Pancreas (tissue), 10 donors: ENCODE data around the gene TRIOBP. TPM values are rescaled to one million over a fixed set of nuclear protein-coding genes. Genes with fewer than 3 reads are reported as not detected.

Experiments used
- ATAC-seq, 4 donors: fragments of 200-7000 bp; cut with Tn5 transposase; one replicate each; pipeline versions ENCODE4 v1.8.0 to v1.9.1; 2020; ENCODE audit warnings: mild to moderate bottlenecking in 4 of 4, moderate library complexity in 4 of 4
- DNase-seq, 6 donors: peaks; one replicate each; pipeline ENCODE4 v3.0.0-alpha.2; 2020
- FAIRE-seq: peaks from 2 replicates; lab custom pipeline; 2012; peaks lifted over from hg19 to GRCh38; lab: Jason Lieb, UNC
- H3K27ac ChIP-seq, 4 donors: fragments of 200-600 bp; sonication (generic); 1 replicate in 3 of 4; 2 replicates in 1 of 4; pipeline versions ENCODE4 v1.5.0 to v1.8.0; 2020
- H3K27me3 ChIP-seq, 4 donors: fragments of 200-600 bp; one replicate each; pipeline ENCODE4 v1.8.0; 2021
- H3K36me3 ChIP-seq, 3 donors: fragments of 200-600 bp; sonication (generic) in 1 of 3; one replicate each; pipeline versions ENCODE4 v1.5.0 to v1.8.0; 2020 to 2021
- H3K4me1 ChIP-seq, 3 donors: fragments of 200-600 bp; one replicate each; pipeline ENCODE4 v1.8.0; 2021
- H3K4me3 ChIP-seq, 4 donors: fragments of 200-600 bp; sonication (generic) in 2 of 4; one replicate each; pipeline versions ENCODE4 v1.5.0 to v1.8.0; 2020 to 2021
- H3K9me3 ChIP-seq, 4 donors: fragments of 200-600 bp; one replicate each; pipeline ENCODE4 v1.8.0; 2021
- WGBS, 2 donors: extraction: QIAGEN DNeasy Blood & Tissue Kit; methylation state at CpG; one replicate each; pipeline ENCODE4 v1.1.7; 2013; 5-methylcytosine and 5-hydroxymethylcytosine counted together
- intact Hi-C, 3 donors: fragments of 100-400 bp; cut with DNase I; formaldehyde crosslinking; loops; one replicate each; pipeline versions ENCODE4 v1.11.1 to v1.14.2; 2022
- polyA plus RNA-seq, 2 donors: library from polyadenylated mRNA; stranded (reverse); fragments of 200-250 nt; gene quantifications; one replicate each; pipeline ENCODE4 v1.2.3, GENCODE V29; 2013
- total RNA-seq, 6 donors: library from RNA; stranded (reverse); fragmentation: NEBNext Ultra II Directional in 4 of 6; extraction: Animal tissue kit (Norgen Biotek cat#: 25700) in 4 of 6; gene quantifications; one replicate each; pipeline versions ENCODE4 v1.2.1 to v1.2.4, GENCODE V29; 2021 to 2023
- TF ChIP-seq, protein P1 (sequence below), 4 donors: fragments of 200-600 bp; sonication (generic) in 3 of 4; IDR thresholded peaks; one replicate each; pipeline versions ENCODE4 v1.5.0 to v1.8.0; 2021; ENCODE audit warnings: antibody characterized with exemption in 4 of 4
- donor health status: healthy with polysubstance abuse.
- donor health status: DM: no; HTN: no; CAD: no; lungs with moderate emphysema.
- donor health status: DM: no; HTN: no; CAD: no.
- donor health status: control.
- donor health status: control.
- donor health status: Bipolar disorder and iron deficiency.
- donor health status: DM: yes; HTN: yes; CAD: no.
- donor health status: DM: no; HTN: no; CAD: no.
- donor health status: DM: no; HTN: no; CAD: no.
- donor health status: DM: yes; HTN: yes; CAD: no.

TRIOBP gene
- total and polyA plus RNA-seq, 8 donors, result 17.4 to 36.6 (median 24.1) TPM

DNA sequence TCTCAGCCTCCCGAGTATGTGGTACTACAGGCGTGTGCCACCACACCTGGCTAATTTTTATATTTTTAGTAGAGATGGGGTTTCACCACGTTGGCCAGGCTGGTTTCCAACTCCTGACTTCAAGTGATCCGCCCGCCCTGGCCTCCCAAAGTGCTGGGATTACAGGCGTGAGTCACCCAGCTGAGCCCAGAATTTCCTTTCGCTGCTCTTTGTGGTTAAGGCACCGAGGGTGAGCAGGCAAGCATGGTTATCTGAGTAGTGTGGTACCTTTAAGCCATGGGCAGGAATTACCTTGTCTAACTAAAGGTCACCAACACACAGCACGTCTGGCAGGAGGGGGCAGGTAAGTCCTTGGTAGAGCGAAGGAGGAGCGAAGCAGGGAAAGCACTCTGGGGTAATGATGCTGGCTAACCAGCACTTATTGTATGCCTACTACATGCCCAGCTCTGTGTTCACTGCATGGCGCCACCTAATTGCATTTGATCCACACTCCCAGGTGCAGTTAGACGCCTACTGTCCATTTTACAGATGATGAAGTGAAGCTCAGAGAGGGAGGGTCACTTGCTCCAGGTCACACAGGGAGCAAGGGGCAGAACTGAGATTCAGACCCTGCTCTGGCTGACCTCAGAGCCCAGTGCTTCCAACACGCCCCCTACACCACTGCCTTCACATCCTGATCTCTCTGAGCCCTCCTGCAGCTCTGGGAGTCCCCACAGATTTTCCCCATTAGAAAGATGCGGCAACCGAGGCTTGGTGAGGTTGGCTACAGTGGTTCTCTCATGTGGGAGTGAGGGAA is 45.7 kb downstream of the TRIOBP start:
- TF ChIP-seq, protein P1, sequence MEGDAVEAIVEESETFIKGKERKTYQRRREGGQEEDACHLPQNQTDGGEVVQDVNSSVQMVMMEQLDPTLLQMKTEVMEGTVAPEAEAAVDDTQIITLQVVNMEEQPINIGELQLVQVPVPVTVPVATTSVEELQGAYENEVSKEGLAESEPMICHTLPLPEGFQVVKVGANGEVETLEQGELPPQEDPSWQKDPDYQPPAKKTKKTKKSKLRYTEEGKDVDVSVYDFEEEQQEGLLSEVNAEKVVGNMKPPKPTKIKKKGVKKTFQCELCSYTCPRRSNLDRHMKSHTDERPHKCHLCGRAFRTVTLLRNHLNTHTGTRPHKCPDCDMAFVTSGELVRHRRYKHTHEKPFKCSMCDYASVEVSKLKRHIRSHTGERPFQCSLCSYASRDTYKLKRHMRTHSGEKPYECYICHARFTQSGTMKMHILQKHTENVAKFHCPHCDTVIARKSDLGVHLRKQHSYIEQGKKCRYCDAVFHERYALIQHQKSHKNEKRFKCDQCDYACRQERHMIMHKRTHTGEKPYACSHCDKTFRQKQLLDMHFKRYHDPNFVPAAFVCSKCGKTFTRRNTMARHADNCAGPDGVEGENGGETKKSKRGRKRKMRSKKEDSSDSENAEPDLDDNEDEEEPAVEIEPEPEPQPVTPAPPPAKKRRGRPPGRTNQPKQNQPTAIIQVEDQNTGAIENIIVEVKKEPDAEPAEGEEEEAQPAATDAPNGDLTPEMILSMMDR (IDR thresholded peaks at IDR 0.05), result no peak
- no peaks in the 10 kb centered on the region for H3K36me3 ChIP-seq
- WGBS, 2 donors, result 77 to 81% methylated on average over 16 of the region's 16 CpGs
- no peak for DNase-seq
- intact Hi-C loops, result no loop called here
- no peak for ATAC-seq
- peaks cover 3 to 10% (median 4%) of the 10 kb centered on the region in 3 donors for H3K4me1 ChIP-seq
- H3K27me3 ChIP-seq, result no peaks in the 10 kb centered on the region
- FAIRE-seq, result no peak
- no peak overlapping the region for H3K27ac ChIP-seq
- H3K9me3 ChIP-seq, result no peaks in the 10 kb centered on the region
- H3K4me3 ChIP-seq, result no peak overlapping the region

GRCh38 chr22:37744589-37744988 is 47.7 kb downstream of the TRIOBP start:
- Histone ChIP-seq H3K4me1 (peaks cover 9 to 29% (median 23%) of the 10 kb centered on the region in 3 donors), H3K9me3 (no peaks in the 10 kb centered on the region), H3K27ac (no peak overlapping the region), H3K27me3 (no peaks in the 10 kb centered on the region), H3K4me3 (no peak overlapping the region), H3K36me3 (no peaks in the 10 kb centered on the region)
- no peak for ATAC-seq
- no peak for FAIRE-seq
- intact Hi-C loops, result no loop called here
- TF ChIP-seq, protein P1 (IDR thresholded peaks at IDR 0.05), result no peak
- WGBS, 2 donors, result 75 to 77% methylated on average over 6 of the region's 6 CpGs
- DNase-seq, result no peak

GRCh38 chr22:37745548-37746365 is 48.9 kb downstream of the TRIOBP start:
- TF ChIP-seq, protein P1 (IDR thresholded peaks at IDR 0.05), result no peak
- H3K27me3 ChIP-seq, result no peaks in the 10 kb centered on the region
- DNase-seq (peak; percentile 85 to 95 (median 91)), ATAC-seq (peak; percentile 83 to 90 (median 86)), FAIRE-seq (no peak)
- H3K4me1 ChIP-seq, result peaks cover 11 to 40% (median 34%) of the 10 kb centered on the region in 3 donors
- no peaks in the 10 kb centered on the region for H3K36me3 ChIP-seq
- 1% methylated on average over 45 to 92 of the region's 94 CpGs for WGBS, 2 donors
- no peaks in the 10 kb centered on the region for H3K9me3 ChIP-seq
- intact Hi-C loops, result no loop called here
- peak overlapping the region; percentile 69 to 93 (median 80) for H3K27ac ChIP-seq
- peak overlapping the region; percentile 76 to 96 (median 92) for H3K4me3 ChIP-seq

DNA sequence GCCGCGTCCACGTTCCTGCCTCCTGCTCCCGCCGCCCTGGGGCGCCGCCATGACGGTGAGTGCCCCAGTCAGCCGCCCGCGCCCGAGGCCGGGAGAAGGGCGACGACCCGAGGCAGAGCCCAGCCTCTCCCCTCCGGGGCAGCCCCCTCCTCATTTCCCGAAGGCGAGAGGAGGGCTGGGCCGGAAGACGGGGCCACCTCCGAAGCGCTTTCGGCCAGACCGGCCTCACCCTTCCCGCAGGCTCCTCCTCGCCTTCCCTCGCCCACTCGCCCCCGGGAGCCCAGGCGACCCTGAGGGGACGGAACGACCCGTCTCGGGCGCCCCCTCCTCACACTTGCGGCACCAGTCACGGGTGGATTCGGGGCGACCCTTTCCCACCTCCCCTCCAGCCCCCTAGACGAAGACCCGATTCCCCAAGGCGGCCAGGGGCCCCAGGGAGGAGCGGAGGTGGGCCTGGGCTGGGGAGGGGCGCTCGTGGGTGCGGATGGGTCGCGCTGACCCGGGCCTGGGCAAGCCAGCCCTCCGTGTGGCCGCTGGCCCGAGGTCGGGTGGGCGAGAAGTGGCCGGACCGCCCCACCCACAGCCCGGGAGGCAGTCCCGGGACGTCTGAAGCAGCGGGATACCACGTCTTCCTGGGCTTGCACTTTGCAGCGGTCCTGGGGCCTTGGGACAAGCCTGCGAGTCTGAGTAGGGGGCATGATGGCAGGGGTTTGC is 49.7 kb downstream of the TRIOBP start:
- intact Hi-C loops, result no loop called here
- peak; percentile 17 to 33 (median 22) for ATAC-seq
- Histone ChIP-seq H3K9me3 (no peaks in the 10 kb centered on the region), H3K27ac (peak overlapping the region; percentile 69 to 93 (median 80)), H3K4me3 (peak overlapping the region; percentile 76 to 96 (median 92)), H3K27me3 (no peaks in the 10 kb centered on the region), H3K4me1 (peaks cover 18 to 42% (median 40%) of the 10 kb centered on the region in 3 donors), H3K36me3 (no peaks in the 10 kb centered on the region)
- TF ChIP-seq, protein P1 (IDR thresholded peaks at IDR 0.05), result no peak
- WGBS, 2 donors, result 0% methylated on average over 49 to 64 of the region's 64 CpGs
- no peak for FAIRE-seq
- DNase-seq, result peak in 4 of 6 donors; percentile 40 to 76 (median 64)
